Measurements from ENCODE around the gene CYSRT1. TPM values are rescaled to one million over a fixed set of nuclear protein-coding genes. Genes with fewer than 3 reads are reported as not detected.

Gene CYSRT1
- polyA plus RNA-seq, 1 experiment: 0.74 TPM

DNA sequence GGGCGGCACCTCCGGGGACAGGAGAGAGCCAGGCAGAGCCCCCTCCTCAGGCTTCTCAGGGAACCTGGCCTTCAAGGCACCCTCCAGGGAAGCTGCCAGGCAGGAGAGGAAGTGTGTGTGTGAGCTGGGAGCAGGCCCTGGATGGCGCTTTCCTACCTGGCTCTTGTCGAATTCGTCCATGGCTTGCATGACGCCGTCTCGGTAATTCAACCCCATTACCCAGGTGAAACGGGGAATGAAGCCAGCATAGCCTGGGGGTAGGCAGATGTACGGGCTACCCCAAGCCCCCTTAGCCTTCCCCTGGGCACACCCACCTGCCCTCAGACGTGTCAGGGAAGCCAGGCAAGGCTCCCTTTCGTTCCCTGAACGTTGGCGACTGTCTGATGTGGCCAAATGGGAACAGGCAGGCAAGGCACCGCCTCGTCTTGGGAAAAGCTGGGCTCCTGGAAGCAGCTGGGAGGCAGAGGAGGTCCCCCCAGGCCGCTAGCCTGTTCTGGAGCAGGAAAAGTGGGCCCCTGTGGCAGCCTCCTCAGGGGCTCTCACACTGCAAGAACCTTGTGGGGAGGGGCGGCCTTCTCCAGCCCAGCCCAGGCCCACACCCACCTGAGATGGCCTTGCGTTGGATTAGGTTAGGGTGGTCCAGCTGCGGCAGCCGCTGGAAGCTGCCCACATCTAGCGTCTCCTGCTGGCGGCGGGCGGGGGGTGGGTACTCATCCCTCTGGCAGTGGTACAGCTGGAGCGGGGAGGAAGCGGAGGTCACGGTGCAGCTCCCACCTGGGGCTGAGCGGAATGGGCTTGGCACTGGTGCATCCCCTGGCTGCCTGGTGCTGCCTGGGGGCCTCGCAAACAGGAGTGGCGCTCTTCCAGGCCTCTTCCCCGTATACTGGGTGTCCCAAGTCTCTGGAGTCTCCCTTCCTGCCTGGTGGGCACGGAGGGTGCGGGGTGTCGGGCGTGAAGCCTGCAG is 19.8 kb downstream of the CYSRT1 start:
- CTCF ChIA-PET: interaction anchor here (0.6 to 2.5 kb wide), 4 partner anchors 8 to 181 kb away, joined by 3 to 10 read pairs (median 4); no protein-coding TSS in a partner anchor

DNA sequence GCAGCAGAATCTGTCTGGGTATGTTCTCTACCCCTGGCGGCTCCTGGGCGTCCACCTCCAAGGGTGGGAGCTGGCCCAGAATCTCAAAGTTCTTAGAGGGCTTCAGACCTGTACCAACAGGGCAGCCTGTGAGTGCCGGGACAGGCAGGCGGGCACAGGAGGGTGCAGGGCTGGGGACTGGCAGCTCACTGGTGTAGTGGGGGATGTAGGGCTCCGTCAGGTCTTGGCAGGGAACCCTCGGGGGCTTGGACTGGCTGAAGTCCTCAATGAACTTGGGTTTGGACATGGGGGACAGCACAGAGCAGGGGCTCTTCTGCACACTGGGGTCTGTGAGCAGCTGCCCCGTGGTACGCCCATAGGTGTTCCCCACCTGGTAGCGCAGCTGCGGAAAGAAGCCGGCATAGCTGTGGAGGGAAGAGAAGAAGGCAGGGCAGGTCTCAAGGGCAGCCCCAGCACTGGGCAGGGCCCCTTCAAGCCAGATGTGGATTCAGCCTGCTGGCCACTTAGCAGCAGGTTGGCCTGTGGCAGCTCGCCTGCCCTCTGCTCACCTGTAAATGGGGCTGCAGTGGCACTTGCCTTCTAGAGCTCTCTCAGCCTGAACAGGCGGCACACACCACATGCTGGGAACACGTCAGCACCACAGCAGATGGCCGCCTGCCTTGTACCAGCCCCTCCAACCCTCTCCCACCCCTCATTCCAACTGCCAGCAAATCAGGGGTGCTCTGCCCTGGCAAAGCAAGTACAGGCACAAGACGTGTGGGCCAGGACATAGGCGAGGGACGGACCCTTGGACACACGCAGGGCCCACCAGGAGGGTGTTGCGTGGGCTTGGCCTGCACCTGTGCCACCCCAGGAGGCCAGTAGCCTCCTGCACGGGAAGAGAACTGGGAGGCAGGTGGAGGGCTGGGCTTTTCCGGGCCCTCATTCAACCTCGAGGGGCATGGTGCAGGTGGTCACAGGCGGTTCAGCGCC is 20.8 kb downstream of the CYSRT1 start:
- Histone ChIP-seq H3K27me3 (ENCODE audit: control insufficient read depth, insufficient read depth, low read length) (no peaks in the 10 kb centered on the region; the same call in 1 of the 2 replicates), H3K4me3 (ENCODE audit: low read depth, low read length) (no peak overlapping the region), H3K36me3 (ENCODE audit: control insufficient read depth, insufficient read depth, low read length) (peaks cover 11% of the 10 kb centered on the region)
- TF ChIP-seq, protein P1, sequence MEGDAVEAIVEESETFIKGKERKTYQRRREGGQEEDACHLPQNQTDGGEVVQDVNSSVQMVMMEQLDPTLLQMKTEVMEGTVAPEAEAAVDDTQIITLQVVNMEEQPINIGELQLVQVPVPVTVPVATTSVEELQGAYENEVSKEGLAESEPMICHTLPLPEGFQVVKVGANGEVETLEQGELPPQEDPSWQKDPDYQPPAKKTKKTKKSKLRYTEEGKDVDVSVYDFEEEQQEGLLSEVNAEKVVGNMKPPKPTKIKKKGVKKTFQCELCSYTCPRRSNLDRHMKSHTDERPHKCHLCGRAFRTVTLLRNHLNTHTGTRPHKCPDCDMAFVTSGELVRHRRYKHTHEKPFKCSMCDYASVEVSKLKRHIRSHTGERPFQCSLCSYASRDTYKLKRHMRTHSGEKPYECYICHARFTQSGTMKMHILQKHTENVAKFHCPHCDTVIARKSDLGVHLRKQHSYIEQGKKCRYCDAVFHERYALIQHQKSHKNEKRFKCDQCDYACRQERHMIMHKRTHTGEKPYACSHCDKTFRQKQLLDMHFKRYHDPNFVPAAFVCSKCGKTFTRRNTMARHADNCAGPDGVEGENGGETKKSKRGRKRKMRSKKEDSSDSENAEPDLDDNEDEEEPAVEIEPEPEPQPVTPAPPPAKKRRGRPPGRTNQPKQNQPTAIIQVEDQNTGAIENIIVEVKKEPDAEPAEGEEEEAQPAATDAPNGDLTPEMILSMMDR (IDR thresholded peaks at IDR 0.05; ENCODE audit: insufficient read depth, low read depth, low read length): no peak
- CTCF ChIA-PET: interaction anchor here (0.6 to 2.5 kb wide), 2 partner anchors 9 to 125 kb away, joined by 3 to 10 read pairs; no protein-coding TSS in a partner anchor
- POLR2A ChIA-PET: no interaction called here
- DNase-seq (ENCODE audit: low read depth): no peak

More for the DNA sequence above, 19.8 kb downstream of the CYSRT1 start:
- POLR2A ChIA-PET: interaction anchor here (0.9 kb wide), 1 partner anchor 10 kb away, joined by 3 read pairs; the partner anchor contains the start of gene NELFB
- H3K27me3 ChIP-seq (ENCODE audit: control insufficient read depth, insufficient read depth, low read length): no peaks in the 10 kb centered on the region; the same call in 1 of the 2 replicates
- no peak for DNase-seq (ENCODE audit: low read depth)
- H3K4me3 ChIP-seq (ENCODE audit: low read depth, low read length): no peak overlapping the region
- TF ChIP-seq, protein P1 (IDR thresholded peaks at IDR 0.05; ENCODE audit: insufficient read depth, low read depth, low read length): no peak
- H3K36me3 ChIP-seq (ENCODE audit: control insufficient read depth, insufficient read depth, low read length): peaks cover 11% of the 10 kb centered on the region

DNA sequence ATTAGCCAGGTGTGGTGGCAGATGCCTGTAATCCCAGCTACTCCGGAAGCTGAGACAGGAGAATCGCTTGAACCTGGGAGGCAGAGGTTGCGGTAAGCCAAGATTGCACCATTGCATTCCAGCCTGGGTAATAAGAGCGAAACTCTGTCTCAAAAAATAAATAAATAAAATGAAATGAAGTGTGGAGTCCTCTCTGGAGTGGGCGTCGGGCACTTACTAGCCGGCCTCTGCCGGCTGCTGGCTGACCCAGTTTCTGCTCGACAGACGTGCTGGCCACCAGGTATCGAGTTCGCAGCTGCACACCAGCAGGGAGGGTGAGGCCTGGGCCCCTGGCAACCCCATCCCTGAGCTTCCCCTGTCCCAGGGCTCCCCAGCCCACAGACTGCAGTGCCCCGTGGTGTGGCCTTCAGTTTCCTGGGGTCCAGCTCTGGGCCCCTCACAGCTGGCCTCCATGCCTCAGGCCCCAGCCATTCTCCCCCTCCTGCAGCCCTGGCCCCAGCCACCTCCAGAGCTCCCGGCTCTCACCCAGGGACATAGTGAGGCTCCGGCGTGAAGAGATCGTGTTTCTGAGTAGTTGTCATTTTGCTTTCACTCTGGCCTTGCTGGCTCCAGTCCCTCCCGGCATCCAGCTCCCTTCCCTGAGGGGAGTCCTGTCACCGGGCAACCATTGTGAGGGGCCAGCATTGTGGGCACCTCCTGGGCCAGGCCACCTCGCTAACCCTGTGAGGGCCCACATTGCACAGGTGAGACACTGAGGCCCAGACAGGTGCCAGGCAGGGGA is 22.4 kb downstream of the CYSRT1 start:
- ChIA-PET CTCF (interaction anchor here (0.7 to 3.5 kb wide), 3 partner anchors 11 to 212 kb away, joined by 3 to 14 read pairs (median 4); no protein-coding TSS in a partner anchor), POLR2A (no interaction called here)
- no peaks in the 10 kb centered on the region; the same call in 1 of the 2 replicates for H3K27me3 ChIP-seq (ENCODE audit: control insufficient read depth, insufficient read depth, low read length)
- DNase-seq (ENCODE audit: low read depth): no peak
- H3K4me3 ChIP-seq (ENCODE audit: low read depth, low read length): no peak overlapping the region
- peaks cover 11% of the 10 kb centered on the region for H3K36me3 ChIP-seq (ENCODE audit: control insufficient read depth, insufficient read depth, low read length)
- TF ChIP-seq, protein P1 (IDR thresholded peaks at IDR 0.05; ENCODE audit: insufficient read depth, low read depth, low read length): no peak

DNA sequence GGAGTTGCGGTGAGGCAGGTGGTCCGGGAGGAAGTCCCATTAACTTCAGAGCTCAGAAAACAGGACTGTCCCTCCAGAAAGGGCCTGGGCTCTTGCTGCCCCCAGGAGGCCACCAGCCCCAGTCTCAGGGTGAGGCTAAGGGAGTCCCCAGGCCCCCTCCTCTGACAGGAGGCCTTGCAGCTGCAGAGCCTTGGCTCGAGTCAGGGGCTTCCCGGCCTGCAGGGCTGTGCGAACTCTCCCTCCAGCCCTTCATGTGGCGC is 22.9 kb downstream of the CYSRT1 start:
- Histone ChIP-seq H3K36me3 (ENCODE audit: control insufficient read depth, insufficient read depth, low read length) (peaks cover 6% of the 10 kb centered on the region), H3K4me3 (ENCODE audit: low read depth, low read length) (no peak overlapping the region), H3K27me3 (ENCODE audit: control insufficient read depth, insufficient read depth, low read length) (no peaks in the 10 kb centered on the region; the same call in 1 of the 2 replicates)
- CTCF ChIA-PET: interaction anchor here (0.7 to 3.5 kb wide), 3 partner anchors 11 to 212 kb away, joined by 3 to 14 read pairs (median 4); no protein-coding TSS in a partner anchor
- DNase-seq (ENCODE audit: low read depth): no peak
- TF ChIP-seq, protein P1 (IDR thresholded peaks at IDR 0.05; ENCODE audit: insufficient read depth, low read depth, low read length): no peak
- POLR2A ChIA-PET: no interaction called here

Measured in BJ (cell line).